ENCODE measurements around the gene PIP5K1C. TPM values are rescaled to one million over a fixed set of nuclear protein-coding genes. Genes with fewer than 3 reads are reported as not detected.
A peak's percentile ranks its signal among the peaks of the same experiment; 100 is the strongest.

Gene PIP5K1C
- total and polyA plus RNA-seq, 10 donors = 6.2 to 41.9 (median 33.9) TPM

DNA sequence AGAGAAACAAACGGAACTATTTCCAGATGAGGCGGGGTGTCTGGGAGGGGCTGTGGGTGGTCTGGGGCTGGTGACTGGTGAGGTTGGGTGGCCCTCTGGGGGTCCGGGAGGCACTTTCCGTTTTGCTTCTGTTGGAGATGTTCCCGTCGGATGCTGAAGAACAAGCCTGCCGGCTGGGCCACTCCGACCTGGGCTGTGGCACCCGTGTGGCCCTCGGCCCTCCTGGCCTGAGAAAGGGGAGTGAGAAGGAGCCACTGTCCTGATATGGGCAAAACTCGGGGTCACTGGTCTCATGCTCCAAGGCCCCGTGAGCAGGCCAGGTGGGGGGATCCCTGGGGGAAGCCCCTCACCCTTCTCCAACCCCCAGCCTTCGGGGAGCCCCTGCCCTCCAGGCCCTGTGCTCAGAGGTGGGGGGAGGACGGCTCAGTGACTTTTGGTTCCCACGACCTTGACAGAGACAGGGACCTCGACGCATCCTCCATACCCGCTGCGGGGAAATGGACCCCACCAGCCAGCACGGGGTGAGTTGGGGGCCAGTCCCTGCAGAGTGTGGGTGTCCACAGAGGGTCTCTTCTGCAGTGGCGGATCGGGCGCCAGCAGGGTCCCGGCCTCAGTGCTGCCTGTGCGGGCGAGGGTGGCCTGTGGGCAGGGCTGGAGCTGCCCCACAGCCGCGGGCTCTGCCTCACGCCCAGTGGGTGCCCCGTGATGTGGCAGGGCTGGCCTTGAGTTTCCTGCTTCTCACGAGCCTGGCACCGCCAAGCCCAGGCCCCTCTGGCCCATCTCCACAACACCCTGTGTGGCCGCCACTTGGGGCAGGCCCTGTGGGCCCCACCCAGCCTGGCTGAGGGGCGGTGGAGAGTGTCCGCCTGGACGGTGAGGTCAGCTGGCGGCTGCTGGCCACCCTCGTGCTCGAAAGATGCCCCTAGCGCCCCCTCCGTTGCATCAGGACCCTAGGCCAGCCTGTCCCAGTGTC, 89.2 kb downstream of the PIP5K1C start:
- Histone ChIP-seq H3K27me3 (replicated peaks in 1 of 7) (peaks cover 0 to 26% (median 11%) of the 10 kb centered on the region in 7 donors), H3K4me1 (peaks cover 15 to 68% (median 55%) of the 10 kb centered on the region in 6 donors), H3K27ac (peak overlapping the region in 6 of 8 donors; percentile 27 to 91 (median 85)), H3K9me3 (no peaks in the 10 kb centered on the region), H3K36me3 (peaks cover 0 to 61% (median 35%) of the 10 kb centered on the region in 6 donors), H3K4me3 (no peak overlapping the region)
- TF ChIP-seq POLR2AphosphoS5 (IDR thresholded peaks at IDR 0.05) = peak in 1 of 3 donors; percentile 66
- TF ChIP-seq, protein P1, sequence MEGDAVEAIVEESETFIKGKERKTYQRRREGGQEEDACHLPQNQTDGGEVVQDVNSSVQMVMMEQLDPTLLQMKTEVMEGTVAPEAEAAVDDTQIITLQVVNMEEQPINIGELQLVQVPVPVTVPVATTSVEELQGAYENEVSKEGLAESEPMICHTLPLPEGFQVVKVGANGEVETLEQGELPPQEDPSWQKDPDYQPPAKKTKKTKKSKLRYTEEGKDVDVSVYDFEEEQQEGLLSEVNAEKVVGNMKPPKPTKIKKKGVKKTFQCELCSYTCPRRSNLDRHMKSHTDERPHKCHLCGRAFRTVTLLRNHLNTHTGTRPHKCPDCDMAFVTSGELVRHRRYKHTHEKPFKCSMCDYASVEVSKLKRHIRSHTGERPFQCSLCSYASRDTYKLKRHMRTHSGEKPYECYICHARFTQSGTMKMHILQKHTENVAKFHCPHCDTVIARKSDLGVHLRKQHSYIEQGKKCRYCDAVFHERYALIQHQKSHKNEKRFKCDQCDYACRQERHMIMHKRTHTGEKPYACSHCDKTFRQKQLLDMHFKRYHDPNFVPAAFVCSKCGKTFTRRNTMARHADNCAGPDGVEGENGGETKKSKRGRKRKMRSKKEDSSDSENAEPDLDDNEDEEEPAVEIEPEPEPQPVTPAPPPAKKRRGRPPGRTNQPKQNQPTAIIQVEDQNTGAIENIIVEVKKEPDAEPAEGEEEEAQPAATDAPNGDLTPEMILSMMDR (IDR thresholded peaks at IDR 0.05 in 8 of 11, conservative IDR thresholded peaks at IDR 0.05 in 3 of 11) = no peak
- peak; percentile 74 for DNase-seq
- 76 to 86% (median 79%) methylated on average over 18 to 41 of the region's 41 CpGs for WGBS, 5 donors
- intact Hi-C loops (cut with DNase I; ENCODE audit: low total_unique reads) = loop anchor here (10.0 kb wide), 1 partner anchor 56 kb away; the partner anchor contains the start of gene MFSD12

DNA sequence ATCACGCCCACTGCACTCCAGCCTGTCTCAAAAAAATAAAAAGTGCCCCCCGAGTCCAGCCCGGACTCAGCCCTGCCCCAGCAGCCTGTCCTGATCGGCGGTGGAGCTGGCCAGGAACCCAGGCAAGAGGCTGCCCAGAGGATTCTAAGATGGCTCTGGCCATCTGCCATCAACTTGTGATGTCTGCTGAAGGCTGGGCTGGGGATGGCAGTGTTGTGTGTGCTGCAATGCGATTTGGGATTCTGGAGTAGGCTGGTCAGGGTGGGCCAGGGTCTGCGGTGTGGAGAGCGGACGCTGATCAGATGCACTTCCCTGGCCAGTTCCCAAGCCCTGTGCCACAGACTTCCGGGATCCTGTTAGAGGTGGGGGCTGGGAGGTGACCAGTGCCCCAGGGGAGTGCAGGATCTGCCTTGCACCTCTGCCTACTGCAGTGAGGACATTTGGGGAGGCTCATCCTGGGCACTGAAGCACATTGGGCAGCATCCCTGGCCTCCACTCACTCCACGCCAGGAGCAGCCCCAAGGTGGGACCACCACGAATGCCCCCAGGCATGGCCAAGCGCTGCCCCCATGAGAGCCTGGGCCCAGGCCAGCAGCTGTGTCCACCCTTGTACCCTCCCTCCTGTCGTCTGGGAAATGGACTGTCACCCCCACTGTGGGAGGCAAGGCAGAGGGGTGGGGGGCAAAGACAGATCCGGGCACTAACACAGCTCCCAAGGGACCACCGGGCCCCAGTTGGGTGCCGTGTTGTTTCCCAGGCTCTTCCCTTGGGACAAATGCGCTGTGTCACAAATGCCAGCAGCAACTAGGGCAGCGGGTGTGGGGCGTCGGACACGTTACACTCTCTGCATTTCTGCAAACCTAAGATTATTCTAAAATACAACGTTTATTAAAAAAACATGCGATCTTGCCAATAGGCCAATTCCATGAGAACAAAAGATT, 90.2 kb downstream of the PIP5K1C start:
- TF ChIP-seq POLR2A (IDR thresholded peaks at IDR 0.05) = no peak
- TF ChIP-seq POLR2AphosphoS5 (IDR thresholded peaks at IDR 0.05) = peak in 1 of 3 donors; percentile 16
- Histone ChIP-seq H3K4me1 (peaks cover 19 to 77% (median 63%) of the 10 kb centered on the region in 6 donors), H3K9me3 (no peaks in the 10 kb centered on the region), H3K27me3 (replicated peaks in 1 of 7) (peaks cover 0 to 35% (median 13%) of the 10 kb centered on the region in 7 donors), H3K27ac (peak overlapping the region in 7 of 8 donors; percentile 29 to 91 (median 84)), H3K4me3 (no peak overlapping the region), H3K36me3 (peaks cover 0 to 51% (median 35%) of the 10 kb centered on the region in 6 donors)
- intact Hi-C loops (cut with DNase I; ENCODE audit: low total_unique reads) = loop anchor here (10.0 kb wide), 1 partner anchor 55 kb away; the partner anchor contains the start of gene MFSD12
- DNase-seq = no peak
- WGBS, 5 donors = 65 to 72% (median 70%) methylated on average over 19 to 24 of the region's 24 CpGs

DNA sequence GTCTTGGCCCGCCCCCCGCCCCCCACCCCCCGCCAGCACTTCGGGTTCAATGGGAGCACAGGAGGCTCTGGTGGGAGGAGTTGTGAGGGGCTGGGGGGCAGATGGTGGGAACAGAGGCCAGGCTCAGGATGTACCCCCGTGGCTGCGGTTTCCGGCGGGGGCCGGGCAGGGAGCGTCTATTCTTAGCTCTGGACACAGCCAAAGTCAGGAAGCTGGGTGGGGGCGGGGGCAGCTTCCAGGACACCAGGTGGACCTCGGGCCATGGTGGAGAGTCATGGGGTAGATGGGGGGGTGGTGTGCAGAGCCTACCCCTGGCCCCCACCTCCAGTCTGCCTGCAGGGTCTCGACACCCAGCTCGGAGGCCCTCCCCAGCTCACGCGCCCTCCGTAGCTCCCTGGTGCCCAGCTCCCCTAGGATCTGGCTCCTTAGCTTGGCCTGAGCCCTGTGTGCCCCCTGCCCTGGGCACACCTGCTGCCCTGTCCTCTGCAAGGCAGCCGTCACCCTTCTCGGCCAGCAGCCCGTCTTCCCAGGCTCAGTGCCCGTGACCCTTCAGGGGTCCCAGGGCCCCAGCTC, 91.4 kb downstream of the PIP5K1C start:
- Histone ChIP-seq H3K9me3 (no peaks in the 10 kb centered on the region), H3K4me3 (peak overlapping the region in 1 of 8 donors; percentile 77), H3K27ac (peak overlapping the region; percentile 63 to 91 (median 84)), H3K4me1 (peaks cover 30 to 89% (median 75%) of the 10 kb centered on the region in 6 donors), H3K36me3 (peaks cover 0 to 39% (median 31%) of the 10 kb centered on the region in 6 donors), H3K27me3 (replicated peaks in 1 of 7) (peaks cover 0 to 43% (median 13%) of the 10 kb centered on the region in 7 donors)
- 11 to 39% (median 15%) methylated on average over 3 to 21 of the region's 21 CpGs for WGBS, 5 donors
- intact Hi-C loops (cut with DNase I; ENCODE audit: low total_unique reads) = no loop called here
- no peak for DNase-seq
- peak in 1 of 3 donors; percentile 21 for TF ChIP-seq POLR2AphosphoS5 (IDR thresholded peaks at IDR 0.05)
- TF ChIP-seq, protein P1 (IDR thresholded peaks at IDR 0.05 in 8 of 11, conservative IDR thresholded peaks at IDR 0.05 in 3 of 11) = no peak
